H1 (cell line): ENCODE results near the gene PROSER2. TPM values are rescaled to one million over a fixed set of nuclear protein-coding genes. Genes with fewer than 3 reads are reported as not detected.

Experiments used
- CTCF ChIA-PET: fragments of 300-600 bp; sonication (Branson Sonifier 250); formaldehyde crosslinking; loops from one replicate; lab custom pipeline; 2021; ENCODE audit not compliant: partially characterized antibody; lab: Charles Lee
- POLR2A ChIA-PET: fragments of 300-600 bp; sonication (Branson Sonifier 250); formaldehyde crosslinking; loops from one replicate; lab custom pipeline; 2021; ENCODE audit warnings: inconsistent platforms; ENCODE audit not compliant: partially characterized antibody; lab: Charles Lee
- DNase-seq, 2 experiments: peaks; one replicate each; pipeline versions ENCODE4 v3.0.0 to v3.0.0-alpha.2; 2010 to 2022; ENCODE audit warnings: low spot score in 2 of 2, low read depth in 1 of 2, mixed read lengths in 1 of 2
- FAIRE-seq: peaks from 2 replicates; lab custom pipeline; 2011; peaks lifted over from hg19 to GRCh38; lab: Jason Lieb, UNC
- H2AFZ ChIP-seq: 2 replicates; pipeline ENCODE4 v1.8.1; 2012; ENCODE audit warnings: low read length, inconsistent platforms
- H2AK5ac ChIP-seq: 2 replicates; pipeline ENCODE4 v1.6.1; 2013; ENCODE audit warnings: low read depth, low read length
- H2BK120ac ChIP-seq: replicated peaks from 2 replicates; pipeline ENCODE3; 2013; ENCODE audit warnings: low read depth, low read length, inconsistent platforms
- H2BK12ac ChIP-seq: 2 replicates; pipeline ENCODE4 v1.6.1; 2013; ENCODE audit warnings: low read depth, low read length
- H2BK15ac ChIP-seq: 2 replicates; pipeline ENCODE4 v1.6.1; 2013; ENCODE audit warnings: low read length
- H2BK20ac ChIP-seq: 2 replicates; pipeline ENCODE4 v1.6.1; 2013; ENCODE audit warnings: low read length
- H2BK5ac ChIP-seq: 2 replicates; pipeline ENCODE4 v1.6.1; 2013; ENCODE audit warnings: low read depth, low read length
- H3K14ac ChIP-seq: 2 replicates; pipeline ENCODE4 v1.6.1; 2013; ENCODE audit warnings: inconsistent platforms; ENCODE audit not compliant: insufficient read length
- H3K18ac ChIP-seq: 2 replicates; pipeline ENCODE4 v1.6.1; 2013; ENCODE audit warnings: low read length; ENCODE audit errors: extremely low read depth
- H3K23ac ChIP-seq: 2 replicates; pipeline ENCODE4 v1.6.1; 2013; ENCODE audit warnings: inconsistent platforms; ENCODE audit not compliant: insufficient read length
- H3K23me2 ChIP-seq: 2 replicates; pipeline ENCODE4 v1.6.1; 2013; ENCODE audit warnings: low read depth, low read length
- H3K27ac ChIP-seq: 2 replicates; pipeline ENCODE4 v1.6.1; 2011; ENCODE audit warnings: low read depth, low read length, inconsistent platforms
- H3K27me3 ChIP-seq, 4 experiments: replicated peaks in 1 of 4; 1 replicate in 1 of 4; 2 replicates in 3 of 4; pipeline versions ENCODE4 v1.6.1 to v1.8.1; 2011 to 2013; ENCODE audit warnings: low read length in 3 of 4, mild to moderate bottlenecking in 3 of 4, inconsistent platforms in 2 of 4, mixed read lengths in 2 of 4, moderate library complexity in 1 of 4; ENCODE audit not compliant: control insufficient read depth in 3 of 4, insufficient read depth in 3 of 4; ENCODE audit errors: extremely low read depth in 1 of 4
- H3K36me3 ChIP-seq, 4 experiments: 2 replicates each; pipeline versions ENCODE4 v1.6.1 to v1.8.1; 2011 to 2013; ENCODE audit warnings: mild to moderate bottlenecking in 4 of 4, low read length in 3 of 4, moderate library complexity in 2 of 4, control low read depth in 1 of 4, inconsistent platforms in 1 of 4; ENCODE audit not compliant: insufficient read depth in 4 of 4, control insufficient read depth in 2 of 4
- H3K4ac ChIP-seq: replicated peaks from 2 replicates; pipeline ENCODE3; 2013; ENCODE audit warnings: low read length, low read depth, mixed read lengths, inconsistent platforms; ENCODE audit not compliant: insufficient read length
- H3K4me1 ChIP-seq, 4 experiments: replicated peaks in 1 of 4; 1 replicate in 1 of 4; 2 replicates in 3 of 4; pipeline versions ENCODE4 v1.6.1 to v1.8.1; 2011 to 2013; ENCODE audit warnings: low read length in 3 of 4, inconsistent platforms in 2 of 4, mixed read lengths in 1 of 4; ENCODE audit not compliant: insufficient read depth in 4 of 4, control insufficient read depth in 3 of 4
- H3K4me2 ChIP-seq, 2 experiments: 2 replicates each; pipeline versions ENCODE4 v1.6.1 to v1.8.1; 2011 to 2013; ENCODE audit warnings: low read depth in 2 of 2, low read length in 2 of 2, control low read depth in 1 of 2, inconsistent platforms in 1 of 2, mild to moderate bottlenecking in 1 of 2; ENCODE audit not compliant: insufficient read depth in 1 of 2
- H3K4me3 ChIP-seq, 4 experiments: fragments of 200-600, 300-600 bp in 1 of 4; sonication (generic), shearing (Covaris generic), sonication (Bioruptor Twin) in 1 of 4; 2 replicates each; pipeline versions ENCODE4 v1.5.1 to v1.8.1; 2011 to 2016; ENCODE audit warnings: low read length in 4 of 4, low read depth in 3 of 4, control low read depth in 2 of 4, inconsistent platforms in 2 of 4, mild to moderate bottlenecking in 2 of 4, mixed read lengths in 1 of 4, moderate library complexity in 1 of 4; ENCODE audit not compliant: insufficient read depth in 2 of 4; ENCODE audit errors: extremely low read depth in 1 of 4
- H3K56ac ChIP-seq: replicated peaks from 2 replicates; pipeline ENCODE3; 2013; ENCODE audit warnings: low read depth, mild to moderate bottlenecking, mixed read lengths, low read length, inconsistent platforms; ENCODE audit not compliant: insufficient read length
- H3K79me1 ChIP-seq: 2 replicates; pipeline ENCODE4 v1.6.1; 2013; ENCODE audit warnings: low read depth, low read length, control low read depth
- H3K79me2 ChIP-seq, 2 experiments: 2 replicates each; pipeline versions ENCODE4 v1.6.1 to v1.8.1; 2012 to 2013; ENCODE audit warnings: low read length in 2 of 2, mild to moderate bottlenecking in 2 of 2, inconsistent platforms in 1 of 2; ENCODE audit not compliant: insufficient read depth in 2 of 2, control insufficient read depth in 1 of 2
- H3K9ac ChIP-seq, 4 experiments: replicated peaks in 1 of 4; 1 replicate in 1 of 4; 2 replicates in 3 of 4; pipeline versions ENCODE4 v1.6.1 to v1.8.1; 2011 to 2013; ENCODE audit warnings: low read depth in 3 of 4, low read length in 3 of 4, control low read depth in 2 of 4, mild to moderate bottlenecking in 2 of 4, moderate library complexity in 2 of 4, inconsistent platforms in 1 of 4; ENCODE audit errors: extremely low read depth in 1 of 4
- H3K9me3 ChIP-seq, 2 experiments: 2 replicates each; pipeline versions ENCODE4 v1.6.1 to v1.8.1; 2012 to 2013; ENCODE audit warnings: mild to moderate bottlenecking in 2 of 2, moderate library complexity in 2 of 2, control low read depth in 1 of 2, inconsistent platforms in 1 of 2, low read depth in 1 of 2, low read length in 1 of 2, mixed read lengths in 1 of 2; ENCODE audit not compliant: insufficient read depth in 2 of 2
- H4K20me1 ChIP-seq, 2 experiments: replicated peaks in 1 of 2; 2 replicates each; pipeline versions ENCODE3 to v1.8.1; 2011 to 2013; ENCODE audit warnings: inconsistent platforms in 2 of 2, low read length in 2 of 2, mild to moderate bottlenecking in 1 of 2; ENCODE audit not compliant: insufficient read depth in 2 of 2, control insufficient read depth in 1 of 2
- H4K5ac ChIP-seq: 2 replicates; pipeline ENCODE4 v1.6.1; 2013; ENCODE audit warnings: low read length, low read depth, mixed read lengths, inconsistent platforms; ENCODE audit not compliant: insufficient read length
- H4K8ac ChIP-seq: 2 replicates; pipeline ENCODE4 v1.8.0; 2013; ENCODE audit warnings: mild to moderate bottlenecking, moderate library complexity, low read length, inconsistent platforms; ENCODE audit not compliant: insufficient read depth; ENCODE audit errors: extremely low read depth
- H4K91ac ChIP-seq: replicated peaks from 2 replicates; pipeline ENCODE3; 2013; ENCODE audit warnings: low read length, mixed read lengths, inconsistent platforms; ENCODE audit not compliant: insufficient read length
- BACH1 ChIP-seq: IDR thresholded peaks from 2 replicates; pipeline ENCODE4 v1.6.1; 2012; ENCODE audit warnings: low read length, improper control_type of control experiment
- CHD2 ChIP-seq: IDR thresholded peaks from 2 replicates; pipeline ENCODE4 v1.6.1; 2012; ENCODE audit warnings: low read length, improper control_type of control experiment
- FOSL1 ChIP-seq: IDR thresholded peaks from 2 replicates; pipeline ENCODE4 v1.6.1; 2011; ENCODE audit warnings: mild to moderate bottlenecking, low read depth, low read length, moderate library complexity; ENCODE audit not compliant: insufficient read depth
- GABPA ChIP-seq: IDR thresholded peaks from 2 replicates; pipeline ENCODE4 v1.6.1; 2011; ENCODE audit warnings: mild to moderate bottlenecking, low read length, moderate library complexity, borderline replicate concordance; ENCODE audit not compliant: insufficient read depth
- JUND ChIP-seq: IDR thresholded peaks from 2 replicates; pipeline ENCODE4 v1.6.1; 2011; ENCODE audit warnings: mild to moderate bottlenecking, improper control_type of control experiment, low read length
- KDM5A ChIP-seq: fragments of 200-600 bp; IDR thresholded peaks from 2 replicates; pipeline ENCODE4 v1.7.1; 2012; ENCODE audit warnings: mild to moderate bottlenecking, low read length, inconsistent platforms, mixed read lengths
- NANOG ChIP-seq: IDR thresholded peaks from 2 replicates; pipeline ENCODE4 v1.6.1; 2011; ENCODE audit warnings: low read length, low read depth, mild to moderate bottlenecking, inconsistent platforms; ENCODE audit not compliant: insufficient read depth, poor library complexity, severe bottlenecking
- POLR2AphosphoS5 ChIP-seq: IDR thresholded peaks from 2 replicates; pipeline ENCODE4 v1.6.1; 2011; ENCODE audit warnings: low read depth, low read length
- SIN3A ChIP-seq, 2 experiments: IDR thresholded peaks in 1 of 2; conservative IDR thresholded peaks in 1 of 2; 2 replicates each; pipeline ENCODE4 v1.6.1; 2011 to 2012; ENCODE audit warnings: low read length in 2 of 2, improper control_type of control experiment in 1 of 2, low read depth in 1 of 2, mild to moderate bottlenecking in 1 of 2
- TBP ChIP-seq: IDR thresholded peaks from 2 replicates; pipeline ENCODE4 v1.6.1; 2011; ENCODE audit warnings: low read depth, low read length, improper control_type of control experiment
- YY1 ChIP-seq: IDR thresholded peaks from 2 replicates; pipeline ENCODE4 v1.6.1; 2011; ENCODE audit warnings: low read depth, mild to moderate bottlenecking, low read length
- WGBS, 2 experiments: shearing (Covaris generic) in 1 of 2; methylation state at CpG; one replicate each; pipeline versions ENCODE4 v1.1.6 to v1.1.7; 2013 to 2015; ENCODE audit warnings: low lambda C conversion rate in 2 of 2, mixed read lengths in 2 of 2, inconsistent platforms in 1 of 2, low coverage in 1 of 2, missing lambda C conversion rate in 1 of 2; ENCODE audit not compliant: insufficient replicate concordance in 2 of 2, insufficient coverage in 1 of 2, insufficient read length in 1 of 2; ENCODE audit errors: extremely low coverage in 1 of 2, missing lambda C conversion rate in 1 of 2; 5-methylcytosine and 5-hydroxymethylcytosine counted together
- polyA plus RNA-seq, 7 experiments: library from polyadenylated mRNA; depleted of rRNA in 3 of 7; stranded (reverse) in 5 of 7; unstranded in 2 of 7; fragments of >200 nt in 5 of 7; fragments of 200-250 nt in 2 of 7; gene quantifications; 1 replicate in 5 of 7; 2 replicates in 1 of 7; 4 replicates in 1 of 7; pipeline versions ENCODE4 v1.2.1 to v1.2.3, GENCODE V29; 2011 to 2013; ENCODE audit warnings: missing spikeins in 2 of 7, mixed read lengths in 2 of 7
- total RNA-seq: library from RNA; stranded (reverse); fragmentation: NEBNext Ultra II Directional; extraction: Animal tissue kit (Norgen Biotek cat#: 25700); gene quantifications from 2 replicates; pipeline ENCODE4 v1.2.1, GENCODE V29; 2021

The PROSER2 gene
- total and polyA plus RNA-seq, 2 of the 8 experiments (the other 6 are each of a cell fraction or from before 2014, with no cell fraction given) = 3.9 to 13.7 TPM

- no peak overlapping the region for H3K4me3 ChIP-seq
- no peaks in the 10 kb centered on the region for H3K23me2 ChIP-seq
- H3K14ac ChIP-seq = no peak overlapping the region
- no peak overlapping the region for H3K4me2 ChIP-seq
- no peak overlapping the region for H3K18ac ChIP-seq
- no peak overlapping the region for H4K91ac ChIP-seq
- H3K9ac ChIP-seq = no peak overlapping the region
- FAIRE-seq (no peak), DNase-seq (no peak)
- no peak overlapping the region for H2BK5ac ChIP-seq
- H3K79me1 ChIP-seq = no peaks in the 10 kb centered on the region
- CTCF ChIA-PET = interaction anchor here (1.0 to 7.8 kb wide), 6 partner anchors 11 to 120 kb away, joined by 3 to 34 read pairs (median 5); no protein-coding TSS in a partner anchor
- no peak overlapping the region for H2AFZ ChIP-seq
- no peak overlapping the region for H2BK120ac ChIP-seq
- H3K36me3 ChIP-seq = no peaks in the 10 kb centered on the region
- H3K56ac ChIP-seq = no peak overlapping the region
- H2AK5ac ChIP-seq = no peak overlapping the region
- 0 out of 2 replicates have a peak overlapping the region, but pooled peaks have one; percentile 7 for H2BK12ac ChIP-seq
- H4K20me1 ChIP-seq = no peaks in the 10 kb centered on the region
- H2BK15ac ChIP-seq = no peak overlapping the region; the same call in 1 of the 2 replicates
- no peak overlapping the region for H4K8ac ChIP-seq
- no peaks in the 10 kb centered on the region for H3K79me2 ChIP-seq
- H3K23ac ChIP-seq = no peak overlapping the region
- WGBS, 2 experiments = 85% methylated on average over 7 of the region's 7 CpGs; no CpG with 5 or more reads in 1 of the 2 experiments
- H4K5ac ChIP-seq = no peak overlapping the region
- H3K9me3 ChIP-seq = no peaks in the 10 kb centered on the region
- no peak overlapping the region for H3K27ac ChIP-seq
- H3K27me3 ChIP-seq = no peaks in the 10 kb centered on the region
- H3K4me1 ChIP-seq = peaks cover 0 to 4% (median 1%) of the 10 kb centered on the region in 4 experiments; a peak in 2 of 7 replicates
- TF ChIP-seq GABPA = no peak
- no peak for TF ChIP-seq JUND
- TF ChIP-seq BACH1 = no peak
- TF ChIP-seq YY1 = no peak
- TF ChIP-seq FOSL1 = no peak
- no peak for TF ChIP-seq NANOG
- no peak for TF ChIP-seq TBP
- TF ChIP-seq CHD2 = no peak
- TF ChIP-seq KDM5A = no peak
- no peak for TF ChIP-seq SIN3A (conservative IDR thresholded peaks at IDR 0.05 in 1 of 2, IDR thresholded peaks at IDR 0.05 in 1 of 2; ENCODE audit: low read depth in 1 of 2, low read length in 2 of 2)
- TF ChIP-seq POLR2AphosphoS5 = no peak
- no peak overlapping the region for H3K4ac ChIP-seq
- H2BK20ac ChIP-seq = 0 out of 2 replicates have a peak overlapping the region, but pooled peaks have one; percentile 72
- POLR2A ChIA-PET = no interaction called here
Observed at GRCh38 chr10:11902646-11903045, 79.5 kb downstream of the PROSER2 start.
